GM19240 (cell line): ENCODE measurements around the gene HNRNPH2.

Experiments
- DNase-seq: peaks from one replicate; pipeline ENCODE4 v3.0.0; 2011; ENCODE audit warnings: low spot score; ENCODE audit not compliant: insufficient read length

The HNRNPH2 gene

GRCh38 chrX:101394372-101394771 is 13.7 kb upstream of the HNRNPH2 start:
- DNase-seq = no peak

GRCh38 chrX:101395789-101396188 is 12.2 kb upstream of the HNRNPH2 start:
- no peak for DNase-seq

- DNase-seq = no peak
Measured at GRCh38 chrX:101397779-101398178, 10.2 kb upstream of the HNRNPH2 start.

GRCh38 chrX:101398694-101399093 is 9.3 kb upstream of the HNRNPH2 start:
- DNase-seq = no peak

GRCh38 chrX:101399825-101400224 is 8.2 kb upstream of the HNRNPH2 start:
- no peak for DNase-seq

GRCh38 chrX:101407167-101407747 is 765 bp upstream of the HNRNPH2 start:
- no peak for DNase-seq

GRCh38 chrX:101408532-101408841 is 465 bp downstream of the HNRNPH2 start:
- DNase-seq = no peak

- DNase-seq = no peak
Measured at GRCh38 chrX:101409043-101409442, 1.0 kb downstream of the HNRNPH2 start.

- no peak for DNase-seq
Measured at GRCh38 chrX:101410461-101410860, 2.4 kb downstream of the HNRNPH2 start.

- no peak for DNase-seq
Measured at GRCh38 chrX:101411984-101412383, 4.0 kb downstream of the HNRNPH2 start.

- DNase-seq = peak; percentile 15
Measured at GRCh38 chrX:101415180-101416145, 7.4 kb downstream of the HNRNPH2 start.

- no peak for DNase-seq
Measured at GRCh38 chrX:101416691-101417090, 8.7 kb downstream of the HNRNPH2 start.

GRCh38 chrX:101417190-101417589 is 9.2 kb downstream of the HNRNPH2 start:
- DNase-seq = no peak

GRCh38 chrX:101417981-101418841 is 10.2 kb downstream of the HNRNPH2 start:
- no peak for DNase-seq

GRCh38 chrX:101419489-101419888 is 11.5 kb downstream of the HNRNPH2 start:
- DNase-seq = no peak

GRCh38 chrX:101427954-101428353 is 19.9 kb downstream of the HNRNPH2 start:
- no peak for DNase-seq

- no peak for DNase-seq
Measured at GRCh38 chrX:101429934-101430333, 21.9 kb downstream of the HNRNPH2 start.

GRCh38 chrX:101430457-101431078 is 22.5 kb downstream of the HNRNPH2 start:
- DNase-seq = no peak

GRCh38 chrX:101442085-101442484 is 34.1 kb downstream of the HNRNPH2 start:
- DNase-seq = no peak

GRCh38 chrX:101449279-101449678 is 41.3 kb downstream of the HNRNPH2 start:
- DNase-seq = no peak

- no peak for DNase-seq
Measured at GRCh38 chrX:101450085-101450484, 42.1 kb downstream of the HNRNPH2 start.
